ENCODE measurements around the gene EVPL. TPM values are rescaled to one million over a fixed set of nuclear protein-coding genes. Genes with fewer than 3 reads are reported as not detected.

The EVPL gene
- total and polyA plus RNA-seq, 2 donors (not counting 3 experiments of a cell fraction or from before 2014, with no cell fraction given) = not detected

DNA sequence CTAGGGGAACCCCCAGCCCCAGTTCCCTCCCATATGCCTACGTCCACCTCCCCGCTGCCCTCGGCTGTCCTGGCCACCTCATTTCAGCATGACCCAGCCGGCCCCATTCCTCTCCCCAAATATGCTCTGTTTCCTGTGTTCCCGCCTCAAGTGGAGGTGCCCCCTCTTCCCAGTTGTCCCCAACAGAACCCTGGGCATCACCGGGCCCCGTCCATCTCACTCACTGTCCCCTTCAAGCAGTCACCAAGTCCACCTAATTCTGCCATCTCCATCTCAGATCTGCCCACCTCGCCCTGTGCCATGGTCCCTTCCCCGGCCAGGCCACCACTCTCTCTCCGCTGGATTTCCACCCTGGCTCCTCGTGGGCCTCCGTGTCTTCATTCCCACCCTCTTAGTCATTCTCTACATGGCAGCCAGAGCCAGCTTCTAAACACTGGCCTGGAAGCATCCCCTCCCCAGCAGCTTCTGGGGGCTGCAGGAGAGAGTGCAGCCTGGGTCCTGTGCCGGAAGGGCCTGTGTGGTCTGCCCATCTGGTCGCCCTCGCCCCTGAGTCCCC, 13.7 kb downstream of the EVPL start:
- Histone ChIP-seq H3K79me2 (ENCODE audit: control insufficient read depth, insufficient read depth, low read length) (no peaks in the 10 kb centered on the region), H3K36me3 (ENCODE audit: control insufficient read depth in 2 of 2, extremely low read depth in 1 of 2, insufficient read depth in 2 of 2, low read length in 2 of 2) (no peaks in the 10 kb centered on the region), H3K9me3 (replicated peaks; ENCODE audit: control insufficient read depth, insufficient read depth, low read length) (no peaks in the 10 kb centered on the region), H4K20me1 (replicated peaks; ENCODE audit: control insufficient read depth, extremely low read depth, insufficient read depth, low read length) (no peaks in the 10 kb centered on the region), H3K27me3 (ENCODE audit: control insufficient read depth in 2 of 2, insufficient read depth in 2 of 2, low read length in 2 of 2) (no peaks in the 10 kb centered on the region), H3K4me3 (replicated peaks in 1 of 3; ENCODE audit: insufficient read depth in 1 of 3, low read depth in 1 of 3, low read length in 3 of 3) (no peak overlapping the region), H2AFZ (ENCODE audit: low read depth, low read length) (no peak overlapping the region), H3K4me1 (ENCODE audit: control insufficient read depth, extremely low read depth, insufficient read depth, low read length) (no peaks in the 10 kb centered on the region), H3K4me2 (ENCODE audit: insufficient read depth, low read length) (no peak overlapping the region), H3K9me1 (replicated peaks; ENCODE audit: control insufficient read depth, extremely low read depth, insufficient read depth, low read length) (no peaks in the 10 kb centered on the region), H3K27ac (ENCODE audit: insufficient read depth, low read depth, low read length) (no peak overlapping the region), H3K9ac (replicated peaks; ENCODE audit: extremely low read depth, insufficient read depth, low read length) (no peak overlapping the region)
- no peak for DNase-seq (ENCODE audit: low read depth, low spot score)
- CTCF ChIA-PET = interaction anchor here (0.6 to 3.4 kb wide), 51 partner anchors 8 to 286 kb away, joined by 3 to 31 read pairs (median 5); partner anchors contain the start of genes CDK3, EVPL, EXOC7 and MRPL38
- no TSS peak for BruUV-seq (replicated peaks)
- intact Hi-C loops (cut with micrococcal nuclease) = loop anchor here (5.0 to 10.0 kb wide), 4 partner anchors 64 to 261 kb away; partner anchors contain the start of gene ZACN
- dilution Hi-C loops (cut with MboI; ENCODE audit: extremely low pct_ligation_motif_present, low sequenced_read_pairs) = no loop called here
- FAIRE-seq = no peak
- TF ChIP-seq FOS (IDR thresholded peaks at IDR 0.05; ENCODE audit: borderline replicate concordance, insufficient read depth, low read length) (no peak), MYC (IDR thresholded peaks at IDR 0.05; ENCODE audit: low read depth, low read length) (no peak), GATA2 (IDR thresholded peaks at IDR 0.05; ENCODE audit: insufficient read depth, insufficient read length, low read depth, low read length) (no peak), JUN (IDR thresholded peaks at IDR 0.05; ENCODE audit: borderline replicate concordance, insufficient read depth, insufficient read length, low read depth) (no peak), POLR2AphosphoS5 (IDR thresholded peaks at IDR 0.05; ENCODE audit: insufficient read depth, low read depth, low read length) (no peak), EZH2 (IDR thresholded peaks at IDR 0.05; ENCODE audit: borderline replicate concordance, low read depth, low read length, severe bottlenecking) (no peak), POLR2A (IDR thresholded peaks at IDR 0.05; ENCODE audit: low read depth, low read length) (no peak)
- TF ChIP-seq, protein P1, sequence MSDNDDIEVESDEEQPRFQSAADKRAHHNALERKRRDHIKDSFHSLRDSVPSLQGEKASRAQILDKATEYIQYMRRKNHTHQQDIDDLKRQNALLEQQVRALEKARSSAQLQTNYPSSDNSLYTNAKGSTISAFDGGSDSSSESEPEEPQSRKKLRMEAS (IDR thresholded peaks at IDR 0.05; ENCODE audit: insufficient read depth, insufficient read length) = no peak
- TF ChIP-seq, protein P2, sequence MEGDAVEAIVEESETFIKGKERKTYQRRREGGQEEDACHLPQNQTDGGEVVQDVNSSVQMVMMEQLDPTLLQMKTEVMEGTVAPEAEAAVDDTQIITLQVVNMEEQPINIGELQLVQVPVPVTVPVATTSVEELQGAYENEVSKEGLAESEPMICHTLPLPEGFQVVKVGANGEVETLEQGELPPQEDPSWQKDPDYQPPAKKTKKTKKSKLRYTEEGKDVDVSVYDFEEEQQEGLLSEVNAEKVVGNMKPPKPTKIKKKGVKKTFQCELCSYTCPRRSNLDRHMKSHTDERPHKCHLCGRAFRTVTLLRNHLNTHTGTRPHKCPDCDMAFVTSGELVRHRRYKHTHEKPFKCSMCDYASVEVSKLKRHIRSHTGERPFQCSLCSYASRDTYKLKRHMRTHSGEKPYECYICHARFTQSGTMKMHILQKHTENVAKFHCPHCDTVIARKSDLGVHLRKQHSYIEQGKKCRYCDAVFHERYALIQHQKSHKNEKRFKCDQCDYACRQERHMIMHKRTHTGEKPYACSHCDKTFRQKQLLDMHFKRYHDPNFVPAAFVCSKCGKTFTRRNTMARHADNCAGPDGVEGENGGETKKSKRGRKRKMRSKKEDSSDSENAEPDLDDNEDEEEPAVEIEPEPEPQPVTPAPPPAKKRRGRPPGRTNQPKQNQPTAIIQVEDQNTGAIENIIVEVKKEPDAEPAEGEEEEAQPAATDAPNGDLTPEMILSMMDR (IDR thresholded peaks at IDR 0.05; ENCODE audit: extremely low read depth in 1 of 2, insufficient read depth in 1 of 2, low read depth in 1 of 2, low read length in 2 of 2) = no peak
- POLR2A ChIA-PET = no interaction called here
